ENCODE measurements around the gene NUFIP1.

NUFIP1 gene

DNA sequence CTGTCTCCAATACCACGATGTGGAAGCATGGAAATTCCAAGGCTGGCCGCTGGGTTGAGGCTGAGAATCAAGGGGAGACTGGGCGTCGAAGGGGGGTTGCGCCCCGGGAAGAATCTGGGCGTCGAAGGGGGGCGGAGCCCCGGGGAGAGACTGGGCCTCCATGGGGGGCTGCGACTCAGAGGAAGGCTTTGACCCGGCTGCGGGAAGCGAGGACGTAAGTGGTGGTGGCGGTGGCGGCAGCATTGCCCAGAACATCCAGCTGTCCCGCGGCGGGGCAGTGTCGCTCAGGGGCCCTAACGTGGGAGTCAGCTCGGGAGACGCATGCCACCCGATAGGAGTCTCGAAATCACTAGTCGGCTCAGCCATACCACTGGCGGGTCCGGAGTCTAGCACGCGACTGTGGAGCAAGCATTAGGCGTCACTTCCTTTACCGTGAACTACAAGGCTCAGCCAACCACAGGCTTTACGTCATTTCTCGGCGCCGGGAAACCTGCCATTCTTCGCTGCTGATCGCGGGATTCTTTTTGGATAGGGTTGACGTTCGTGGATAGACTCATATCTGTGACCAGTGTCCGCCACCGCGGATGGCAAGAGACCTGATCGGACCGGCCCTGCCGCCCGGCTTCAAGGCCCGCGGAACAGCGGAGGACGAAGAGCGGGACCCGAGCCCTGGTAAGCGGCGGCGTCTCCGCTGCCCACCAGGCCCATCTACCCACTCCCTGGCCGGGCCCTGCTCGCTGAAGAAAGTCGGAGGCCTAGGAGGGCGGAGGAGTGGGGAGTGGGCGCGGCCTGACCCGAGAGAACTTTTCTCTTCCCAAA is at the start of gene NUFIP1, which contains the start of gene GPALPP1:
TSS of gene NUFIP1 (minus strand) at position 401 of the 819 bp plus-strand sequence. CDS start at position 366, 35 bp downstream.
TSS of gene GPALPP1 (plus strand) at position 468 of the 819 bp plus-strand sequence. CDS start at position 585, 117 bp downstream.
- DNase-seq: peak; percentile 94

DNA sequence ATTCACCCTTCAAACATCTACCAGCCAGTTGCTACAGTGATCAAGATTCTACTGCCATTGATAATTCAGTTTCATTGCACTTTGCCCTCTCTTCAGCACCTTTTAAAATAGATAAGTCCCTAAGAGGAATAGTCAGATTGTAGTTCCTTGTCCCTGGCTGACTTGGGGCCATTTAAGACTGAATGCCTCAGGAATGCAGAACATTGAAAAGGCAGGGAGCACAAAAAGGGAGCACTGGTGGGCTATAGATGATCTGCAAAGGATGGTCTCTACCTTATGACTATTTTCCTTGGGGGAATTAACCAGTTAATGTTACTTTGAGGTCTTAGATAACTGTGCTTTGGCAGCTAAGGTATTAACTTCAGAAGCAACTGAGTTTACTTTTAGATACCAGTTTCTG is 46.9 kb upstream of the NUFIP1 start:
- no peak for DNase-seq

DNA sequence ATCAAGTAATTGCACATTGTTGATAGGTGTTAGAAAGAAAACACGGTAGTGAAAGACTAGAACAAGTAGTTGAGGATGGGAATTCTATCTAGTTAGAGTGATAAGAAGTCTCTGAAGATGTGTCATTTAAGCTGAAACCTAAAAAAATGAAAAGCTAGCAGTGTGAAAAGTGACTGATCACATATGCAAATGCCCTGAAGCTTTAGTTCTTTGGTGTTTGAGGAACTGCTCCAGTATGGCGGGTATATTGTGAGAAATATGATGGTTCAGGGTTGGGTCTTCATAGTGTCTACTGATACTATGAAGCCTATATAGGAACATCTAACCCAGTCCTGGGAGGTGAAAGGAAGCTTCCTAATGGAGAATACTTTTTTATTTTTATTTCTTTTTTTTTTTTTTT is 45.1 kb upstream of the NUFIP1 start:
- no peak for DNase-seq

DNA sequence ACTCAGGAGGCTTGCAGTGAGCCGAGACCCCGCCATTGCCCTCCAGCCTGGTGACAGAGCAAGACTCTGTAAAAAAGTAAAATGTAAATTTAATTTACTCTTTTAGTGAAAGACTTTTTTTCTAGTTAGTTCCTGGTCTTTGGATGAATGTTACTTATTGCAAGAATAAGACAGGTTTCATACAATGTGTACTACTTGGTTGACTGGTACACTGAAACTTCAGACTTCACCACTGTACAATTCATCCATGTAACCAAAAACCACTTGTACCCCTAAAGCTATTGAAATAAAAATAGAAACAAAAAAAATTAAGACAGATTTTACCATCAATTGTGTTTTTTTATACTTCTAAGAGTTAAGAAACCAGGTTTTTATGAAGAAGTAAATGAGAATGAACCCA is 35.6 kb upstream of the NUFIP1 start:
- DNase-seq: no peak

DNA sequence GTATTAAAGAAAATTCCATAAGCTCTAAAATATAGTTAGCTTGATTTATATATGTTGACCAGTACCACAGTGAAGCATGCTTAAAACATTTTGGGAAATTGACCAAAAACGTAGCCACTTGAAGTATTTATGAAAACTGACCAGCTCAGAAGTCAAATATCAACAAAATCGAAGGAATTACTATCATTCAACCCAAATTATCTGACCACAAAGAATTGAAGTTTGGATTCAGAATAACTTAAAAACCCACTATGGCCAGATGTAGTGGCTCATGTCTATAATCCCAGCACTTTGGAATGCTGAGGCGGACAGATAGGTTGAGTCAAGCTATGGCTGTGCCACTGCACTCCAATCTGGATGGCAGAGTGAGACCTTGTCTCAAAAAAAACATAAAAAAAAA is 32.0 kb upstream of the NUFIP1 start:
- DNase-seq: peak; percentile 62

DNA sequence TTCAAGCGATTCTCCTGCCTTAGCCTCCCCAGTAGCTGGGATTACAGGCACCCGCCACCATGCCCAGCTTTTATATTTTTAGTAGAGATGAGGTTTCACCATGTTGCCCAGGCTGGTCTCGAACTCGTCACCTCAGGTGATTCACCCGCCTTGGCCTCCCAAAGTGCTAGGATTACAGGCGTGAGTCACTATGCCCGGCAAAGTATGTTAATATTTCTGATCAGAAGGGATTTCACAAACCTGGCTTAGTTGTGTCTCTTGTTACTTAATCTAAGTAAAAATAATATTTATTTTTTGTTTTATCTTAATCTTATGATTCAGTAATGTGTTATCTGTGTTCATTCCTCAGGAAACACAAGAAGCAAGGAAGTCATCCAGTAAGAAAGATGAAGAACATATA is 30.7 kb upstream of the NUFIP1 start:
- DNase-seq: peak; percentile 77

DNA sequence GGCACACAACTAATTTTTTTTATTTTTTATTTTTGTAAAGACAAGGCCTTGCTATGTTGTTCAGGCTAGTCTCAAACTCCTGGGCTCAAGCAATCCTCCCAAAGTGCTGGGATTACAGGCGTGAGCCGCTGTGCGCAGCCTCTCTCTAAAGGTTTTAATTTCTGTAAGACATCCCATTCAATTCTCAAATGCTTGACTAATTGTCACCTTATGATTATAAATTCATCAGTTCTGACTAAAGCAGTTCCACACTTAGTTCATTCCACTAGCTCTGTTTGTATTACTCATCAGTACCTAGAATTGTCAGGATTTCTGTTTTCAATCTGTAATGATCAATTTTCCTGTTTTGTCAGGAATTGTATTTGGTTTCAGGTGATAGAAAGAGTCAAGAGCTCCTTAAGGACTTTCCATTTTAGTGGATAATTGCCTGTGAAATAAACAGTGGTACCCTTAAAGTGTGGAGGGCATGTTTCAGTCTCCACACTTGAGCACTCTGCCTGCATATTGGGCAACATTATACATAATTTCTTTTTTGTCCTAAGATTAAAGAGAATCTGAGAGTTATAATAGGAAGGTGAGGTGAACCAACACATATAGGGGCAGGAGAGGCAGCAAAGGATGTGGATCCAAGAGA is 27.6 kb upstream of the NUFIP1 start:
- no peak for DNase-seq

DNA sequence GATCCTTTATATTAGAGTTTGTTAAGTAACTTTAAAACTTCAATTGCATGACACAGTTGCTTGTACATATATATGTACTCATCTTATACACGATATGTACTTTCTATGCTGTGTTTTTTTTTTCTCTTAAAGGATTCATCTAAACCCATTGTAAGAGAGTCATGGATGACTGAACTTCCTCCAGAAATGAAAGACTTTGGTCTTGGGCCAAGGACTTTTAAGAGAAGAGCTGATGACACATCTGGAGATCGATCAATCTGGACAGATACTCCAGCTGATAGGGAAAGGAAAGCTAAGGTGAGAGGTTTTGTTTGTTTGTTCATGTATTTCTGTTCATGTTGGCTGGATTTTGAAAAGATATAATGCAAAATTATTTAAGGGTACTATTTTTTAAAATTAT is 26.0 kb upstream of the NUFIP1 start:
- DNase-seq: peak; percentile 39

DNA sequence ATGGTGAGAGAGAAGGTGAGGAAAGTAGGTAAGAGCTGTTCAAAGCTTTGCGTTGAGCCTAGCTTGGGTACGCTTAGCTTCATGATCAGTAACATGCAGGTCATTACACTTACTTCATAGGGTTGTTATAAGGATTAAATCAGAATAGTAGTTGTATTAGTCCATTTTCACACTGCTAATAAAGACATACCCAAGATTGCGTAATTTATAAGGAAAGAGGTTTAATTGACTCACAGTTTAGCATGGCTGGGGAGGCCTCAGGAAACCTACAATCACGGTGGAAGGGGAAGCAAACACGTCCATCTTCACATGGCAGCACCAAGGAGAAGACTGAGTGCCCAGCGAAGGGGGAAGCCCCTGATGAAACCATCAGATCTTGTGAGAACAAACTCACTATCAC is 21.9 kb upstream of the NUFIP1 start:
- no peak for DNase-seq

DNA sequence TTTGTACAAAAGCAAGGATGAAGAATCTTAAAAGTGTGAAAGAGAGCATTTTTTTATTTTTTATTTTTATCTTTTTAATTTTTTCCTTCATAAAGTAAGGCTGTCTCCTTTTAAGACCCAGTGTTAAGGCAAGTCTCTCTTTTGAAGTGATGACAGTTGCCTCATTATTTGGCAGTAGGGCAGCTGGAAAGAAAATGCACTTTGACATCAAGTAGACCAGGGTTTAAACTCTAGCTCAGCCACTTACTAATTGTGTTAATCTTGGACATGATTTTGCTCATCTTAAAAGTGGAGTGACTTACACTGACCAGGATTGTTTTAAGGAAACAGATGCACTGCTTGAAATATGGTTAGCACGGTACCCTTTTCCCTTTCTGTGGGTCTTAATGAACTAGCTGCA is 18.6 kb upstream of the NUFIP1 start:
- no peak for DNase-seq

DNA sequence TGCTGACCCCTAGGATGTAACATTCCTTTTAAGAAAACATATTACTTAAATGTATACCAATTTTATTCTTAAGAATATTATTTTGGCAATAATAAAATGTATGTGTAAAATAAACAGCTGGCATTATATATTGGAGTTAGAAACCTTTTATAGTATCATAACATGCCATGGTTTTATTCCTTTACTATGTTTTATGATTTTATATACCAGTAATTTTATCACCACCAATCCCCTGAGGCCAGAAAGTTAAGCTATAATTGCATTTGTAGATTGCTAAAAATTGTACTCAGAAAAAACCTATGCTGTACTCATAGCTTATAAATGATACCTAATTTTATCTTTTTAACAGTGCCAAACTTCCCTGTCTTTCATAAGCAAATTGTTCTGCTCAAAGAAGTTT is 18.0 kb upstream of the NUFIP1 start:
- no peak for DNase-seq

DNA sequence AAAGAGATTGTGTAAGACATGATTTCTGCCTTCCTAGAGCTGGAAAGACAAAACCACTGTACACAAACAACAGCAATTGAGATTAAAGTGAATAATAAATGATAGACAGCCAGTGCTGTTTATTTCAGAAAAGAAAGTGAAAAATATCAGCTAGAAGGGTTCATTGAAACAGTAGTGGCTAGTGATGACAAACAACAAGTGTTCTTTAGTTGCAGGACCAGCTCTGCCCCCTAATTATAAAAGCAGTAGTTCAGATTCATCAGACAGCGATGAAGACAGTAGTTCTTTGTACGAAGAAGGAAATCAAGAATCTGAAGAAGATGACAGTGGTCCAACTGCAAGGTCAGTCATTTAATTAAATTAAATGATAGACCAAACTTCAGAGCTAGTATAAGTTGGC is 14.8 kb upstream of the NUFIP1 start:
- no peak for DNase-seq

DNA sequence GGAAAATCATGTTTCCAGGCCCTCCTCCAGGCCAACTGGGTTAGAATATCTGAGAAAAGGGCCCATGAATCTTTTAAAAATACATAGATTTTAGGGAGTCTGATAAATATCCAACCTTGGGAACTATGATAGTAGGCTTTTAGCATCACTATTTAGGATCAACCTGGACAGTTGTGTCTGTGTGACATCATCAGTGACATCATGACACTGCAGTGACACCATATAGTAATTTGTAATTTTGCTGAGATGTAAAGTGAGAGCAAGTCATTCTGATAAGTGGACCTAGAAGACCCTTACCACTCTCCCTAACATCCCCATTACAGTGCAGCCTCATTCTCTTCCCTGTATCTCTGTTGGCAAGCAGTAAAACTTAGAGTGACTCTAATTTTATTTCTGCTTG is 14.1 kb upstream of the NUFIP1 start:
- DNase-seq: no peak

DNA sequence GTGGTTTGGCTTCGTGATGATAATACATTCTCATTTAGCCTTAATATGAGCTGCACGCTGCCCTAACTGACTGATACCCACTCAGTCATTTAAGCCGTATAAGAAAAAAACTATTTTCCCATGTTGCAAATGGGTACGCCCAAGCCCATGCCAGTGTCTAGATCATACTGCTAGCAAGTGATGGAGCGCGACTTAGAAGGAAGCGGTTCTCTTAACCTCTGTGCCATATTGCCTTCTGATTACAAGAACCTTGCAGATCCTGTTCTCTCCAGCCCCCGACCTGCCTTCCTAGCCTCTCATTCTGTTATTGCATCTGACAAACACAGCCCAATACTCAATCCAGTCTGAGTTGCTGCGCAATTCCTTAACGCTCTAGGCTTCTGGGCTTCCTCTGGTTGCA is 670 bp upstream of the NUFIP1 start:
- no peak for DNase-seq

DNA sequence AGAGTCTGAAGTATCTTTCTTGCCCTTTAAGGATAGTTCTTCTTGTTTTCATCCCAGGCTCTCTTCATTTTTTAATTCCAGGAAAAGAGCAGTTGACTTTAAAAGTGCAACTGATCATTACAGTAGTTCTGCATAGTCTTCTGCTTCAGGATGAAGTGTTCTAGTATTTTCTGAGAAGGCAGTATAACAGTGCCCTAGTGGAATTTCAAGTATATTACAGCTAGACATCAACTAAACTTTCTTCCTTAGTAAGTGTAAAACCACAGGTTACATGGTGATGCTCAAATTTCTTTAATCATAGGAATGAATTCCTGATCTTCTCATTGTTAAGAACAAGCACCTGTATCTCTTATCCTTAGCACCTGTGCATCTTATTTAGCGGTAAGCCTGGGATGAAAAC is 10.9 kb downstream of the NUFIP1 start:
- DNase-seq: no peak

DNA sequence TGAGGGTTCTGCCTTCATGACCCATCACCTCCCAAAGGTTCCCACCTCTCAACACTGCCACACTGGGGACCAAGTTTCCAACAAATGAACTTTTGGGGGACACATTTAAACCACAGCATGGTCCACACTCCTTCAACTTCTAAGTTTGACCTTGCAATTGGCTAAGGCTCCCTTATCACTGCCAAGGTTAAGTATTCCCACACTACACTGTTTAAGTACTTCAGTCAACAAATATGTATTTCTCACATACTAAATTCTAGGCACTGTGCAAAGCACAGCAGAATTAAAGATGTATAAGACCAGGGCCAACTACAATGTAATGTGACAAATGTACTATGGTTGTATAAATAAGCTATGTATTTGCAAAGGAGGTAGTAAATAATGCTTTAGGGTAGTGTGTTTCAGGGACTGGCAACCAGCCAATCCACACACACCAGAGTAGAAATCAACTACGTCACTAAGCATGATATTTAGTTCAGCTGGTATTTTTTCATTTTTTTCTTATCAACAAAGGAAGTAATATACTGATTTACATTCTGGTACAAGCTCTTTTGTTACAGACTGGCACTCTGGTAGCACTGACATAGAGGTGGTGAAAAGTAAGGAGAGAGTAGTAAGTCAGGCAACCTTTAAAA is 12.2 kb downstream of the NUFIP1 start:
- DNase-seq: no peak

DNA sequence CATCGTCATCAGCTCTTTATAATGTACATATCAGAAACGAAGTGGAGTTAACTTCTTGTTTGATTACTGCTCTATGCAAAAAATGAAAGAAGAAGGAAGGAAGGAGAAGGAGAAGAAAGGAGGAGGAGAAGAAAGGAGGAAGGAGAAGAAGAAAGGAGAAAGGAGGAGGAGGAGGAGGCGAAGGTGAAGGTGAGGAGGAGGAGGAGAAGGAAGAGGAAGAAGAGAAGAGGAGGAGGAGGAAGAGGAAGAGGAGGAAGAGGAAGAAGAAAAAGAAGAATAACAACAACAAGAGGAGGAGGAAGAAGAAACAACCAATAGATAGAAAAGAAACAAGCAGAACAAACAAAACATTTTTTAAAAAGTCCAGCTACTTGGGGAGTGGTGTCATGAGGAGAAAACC is 13.1 kb downstream of the NUFIP1 start:
- DNase-seq: no peak

DNA sequence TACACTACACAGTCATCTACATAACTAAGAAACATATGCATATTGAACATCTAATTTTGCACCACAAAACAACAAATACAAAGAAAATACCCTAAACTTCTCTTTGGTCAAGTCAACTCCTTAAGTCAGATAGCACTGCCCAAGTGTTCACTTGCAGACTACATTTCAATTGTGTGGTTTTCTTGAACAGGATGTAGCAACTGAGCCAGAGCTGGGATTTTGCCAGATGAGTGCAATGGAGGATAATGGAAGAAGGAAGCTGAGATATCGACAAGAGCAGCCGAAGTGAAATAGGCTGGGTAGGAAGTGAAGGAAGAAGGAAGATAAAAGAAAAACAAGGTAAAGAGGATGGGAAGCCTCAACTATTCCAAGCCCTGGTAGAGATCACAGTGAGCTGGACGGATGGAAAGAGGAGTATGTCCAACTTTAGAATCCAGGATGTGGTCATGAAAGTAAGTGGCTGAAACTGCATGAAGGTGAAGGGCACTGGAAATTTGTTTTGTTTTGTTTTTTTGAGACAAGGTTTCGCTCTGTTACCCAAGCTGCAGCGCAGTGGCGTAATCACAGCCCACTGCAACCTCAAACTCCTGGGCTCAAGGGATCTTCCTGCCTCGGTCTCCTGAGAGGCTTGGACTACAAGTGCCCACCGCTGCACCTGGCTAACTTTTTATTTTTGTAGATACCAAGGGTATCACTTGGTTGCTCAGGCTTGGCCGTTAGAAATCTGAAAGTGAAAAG is 15.0 kb downstream of the NUFIP1 start:
- peak; percentile 17 for DNase-seq

DNA sequence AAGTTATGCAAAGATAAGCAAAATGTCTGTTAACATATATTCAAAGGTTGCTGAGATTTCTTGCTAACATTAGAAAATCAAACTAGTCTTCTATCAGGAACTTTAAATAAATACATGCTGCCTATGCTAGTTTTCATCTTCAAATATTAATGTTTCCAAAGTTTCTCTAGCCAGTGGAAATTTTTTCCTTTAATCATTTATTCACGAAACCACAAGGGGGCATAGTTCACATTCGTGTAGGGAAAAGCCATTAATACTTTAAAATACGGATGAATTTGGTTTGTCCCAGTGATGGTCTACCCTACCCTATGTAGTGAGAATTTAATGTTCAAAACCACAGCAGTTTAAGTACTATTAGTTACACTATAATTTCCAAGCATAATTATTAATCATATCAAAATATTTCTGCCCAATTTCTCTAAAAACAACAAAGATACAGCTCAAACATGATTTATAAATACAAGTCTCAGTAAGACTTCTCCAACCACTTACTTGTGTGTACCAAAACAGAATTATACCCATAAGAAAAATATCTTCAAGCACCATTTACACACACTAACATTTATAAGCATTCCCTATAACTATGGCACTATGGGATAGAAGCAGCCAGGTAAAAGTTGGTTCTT is 16.2 kb downstream of the NUFIP1 start:
- DNase-seq: peak; percentile 32

DNA sequence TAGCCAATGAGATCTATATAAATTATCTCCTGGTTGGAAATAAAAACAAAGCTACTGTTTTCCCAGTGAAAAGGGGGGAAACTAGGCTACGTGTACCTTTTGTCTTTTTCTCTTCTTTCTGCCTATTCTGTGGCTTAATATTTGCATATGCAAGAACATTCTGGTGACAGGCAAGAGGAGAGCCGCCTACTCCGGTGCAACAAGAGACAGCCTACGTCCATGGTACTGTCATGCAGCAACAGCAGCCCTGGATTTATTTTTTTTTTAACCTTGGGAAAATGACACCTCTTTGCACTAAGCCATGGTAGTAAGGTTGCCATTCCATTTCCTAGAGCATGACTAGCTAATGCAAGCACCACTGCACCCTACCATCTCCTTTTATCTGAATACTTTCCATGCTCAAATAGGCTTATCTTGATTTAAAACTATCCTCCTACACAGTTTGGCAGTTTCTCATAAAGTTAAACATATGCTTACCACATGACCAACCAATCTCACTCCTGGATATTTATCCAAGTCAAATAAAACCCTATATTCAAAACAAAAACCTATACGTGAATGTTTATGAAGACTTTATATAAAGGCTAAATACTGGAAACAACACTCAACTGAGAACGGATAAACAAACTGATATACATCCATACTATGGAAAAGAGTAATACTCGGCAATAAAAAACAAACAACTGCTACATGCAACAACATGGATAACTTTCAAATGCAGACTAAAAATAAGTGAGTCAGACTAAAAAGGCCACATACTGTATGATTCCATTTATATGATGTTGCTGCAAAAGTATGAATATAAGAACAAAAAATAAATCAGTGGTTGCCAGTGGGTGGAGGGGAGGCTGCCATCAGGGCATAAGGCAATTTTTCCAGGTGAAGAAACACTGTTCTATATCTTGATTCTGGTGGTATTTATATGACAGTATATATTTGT is 17.3 kb downstream of the NUFIP1 start:
- DNase-seq: no peak
